ENCODE results near the gene MED28.

The MED28 gene

GRCh38 chr4:17624821-17625220 is 10.4 kb downstream of the MED28 start:
- no peaks in the 10 kb centered on the region for H3K9me3 ChIP-seq (ENCODE audit: low read depth, low read length)
- H3K36me3 ChIP-seq (ENCODE audit: insufficient read depth, low read length), result peaks cover 76% of the 10 kb centered on the region
- no peak overlapping the region for H3K27ac ChIP-seq
- DNase-seq (ENCODE audit: low read depth, low spot score), result no peak
- no peak overlapping the region for H3K9ac ChIP-seq (ENCODE audit: insufficient read length)
- H3K4me3 ChIP-seq, result no peak overlapping the region
- TF ChIP-seq FOXP2 (optimal IDR thresholded peaks at IDR 0.05; ENCODE audit: control extremely low read depth, extremely low read length, insufficient read depth) (no peak), EZH2 (IDR thresholded peaks at IDR 0.05) (no peak)

GRCh38 chr4:17630228-17630627 is 15.8 kb downstream of the MED28 start:
- Histone ChIP-seq H3K27ac (no peak overlapping the region), H3K36me3 (ENCODE audit: insufficient read depth, low read length) (peaks cover 40% of the 10 kb centered on the region), H3K9ac (ENCODE audit: insufficient read length) (no peak overlapping the region), H3K4me3 (no peak overlapping the region), H3K9me3 (ENCODE audit: low read depth, low read length) (no peaks in the 10 kb centered on the region)
- no peak for DNase-seq (ENCODE audit: low read depth, low spot score)
- no peak for TF ChIP-seq EZH2 (IDR thresholded peaks at IDR 0.05)
- TF ChIP-seq FOXP2 (optimal IDR thresholded peaks at IDR 0.05; ENCODE audit: control extremely low read depth, extremely low read length, insufficient read depth), result no peak
- TF ChIP-seq POLR2AphosphoS5 (IDR thresholded peaks at IDR 0.05; ENCODE audit: borderline replicate concordance, low read depth, low read length), result no peak

- Histone ChIP-seq H3K36me3 (ENCODE audit: insufficient read depth, low read length) (peaks cover 21% of the 10 kb centered on the region), H3K9me3 (ENCODE audit: low read depth, low read length) (no peaks in the 10 kb centered on the region), H3K4me3 (no peak overlapping the region), H3K9ac (ENCODE audit: insufficient read length) (no peak overlapping the region), H3K27ac (no peak overlapping the region)
- no peak for DNase-seq (ENCODE audit: low read depth, low spot score)
- TF ChIP-seq EZH2 (IDR thresholded peaks at IDR 0.05) (no peak), FOXP2 (optimal IDR thresholded peaks at IDR 0.05; ENCODE audit: control extremely low read depth, extremely low read length, insufficient read depth) (no peak), POLR2AphosphoS5 (IDR thresholded peaks at IDR 0.05; ENCODE audit: borderline replicate concordance, low read depth, low read length) (no peak)
Observed at GRCh38 chr4:17633600-17633999, 19.2 kb downstream of the MED28 start.

GRCh38 chr4:17635056-17635455 is 20.6 kb downstream of the MED28 start:
- Histone ChIP-seq H3K9me3 (ENCODE audit: low read depth, low read length) (no peaks in the 10 kb centered on the region), H3K4me3 (no peak overlapping the region), H3K27ac (no peak overlapping the region), H3K9ac (ENCODE audit: insufficient read length) (no peak overlapping the region), H3K36me3 (ENCODE audit: insufficient read depth, low read length) (peaks cover 15% of the 10 kb centered on the region; the same call in 1 of the 2 replicates)
- no peak for TF ChIP-seq EZH2 (IDR thresholded peaks at IDR 0.05)
- no peak for TF ChIP-seq FOXP2 (optimal IDR thresholded peaks at IDR 0.05; ENCODE audit: control extremely low read depth, extremely low read length, insufficient read depth)
- no peak for TF ChIP-seq POLR2AphosphoS5 (IDR thresholded peaks at IDR 0.05; ENCODE audit: borderline replicate concordance, low read depth, low read length)
- no peak for DNase-seq (ENCODE audit: low read depth, low spot score)

- peaks cover 9% of the 10 kb centered on the region; the same call in 1 of the 2 replicates for H3K36me3 ChIP-seq (ENCODE audit: insufficient read depth, low read length)
- DNase-seq (ENCODE audit: low read depth, low spot score), result no peak
- no peaks in the 10 kb centered on the region for H3K9me3 ChIP-seq (ENCODE audit: low read depth, low read length)
- H3K9ac ChIP-seq (ENCODE audit: insufficient read length), result no peak overlapping the region
- H3K4me3 ChIP-seq, result no peak overlapping the region
- TF ChIP-seq FOXP2 (optimal IDR thresholded peaks at IDR 0.05; ENCODE audit: control extremely low read depth, extremely low read length, insufficient read depth) (no peak), POLR2AphosphoS5 (IDR thresholded peaks at IDR 0.05; ENCODE audit: borderline replicate concordance, low read depth, low read length) (no peak), EZH2 (IDR thresholded peaks at IDR 0.05) (no peak)
- no peak overlapping the region for H3K27ac ChIP-seq
Observed at GRCh38 chr4:17636341-17636695, 21.9 kb downstream of the MED28 start.

GRCh38 chr4:17636696-17637622 is 22.5 kb downstream of the MED28 start:
- H3K36me3 ChIP-seq (ENCODE audit: insufficient read depth, low read length), result peaks cover 5% of the 10 kb centered on the region; the same call in 1 of the 2 replicates
- H3K9ac ChIP-seq (ENCODE audit: insufficient read length), result no peak overlapping the region

GRCh38 chr4:17639136-17639535 is 24.7 kb downstream of the MED28 start:
- peaks cover 4% of the 10 kb centered on the region; the same call in 1 of the 2 replicates for H3K36me3 ChIP-seq (ENCODE audit: insufficient read depth, low read length)
- TF ChIP-seq EZH2 (IDR thresholded peaks at IDR 0.05), result no peak
- TF ChIP-seq FOXP2 (optimal IDR thresholded peaks at IDR 0.05; ENCODE audit: control extremely low read depth, extremely low read length, insufficient read depth), result no peak
- TF ChIP-seq POLR2AphosphoS5 (IDR thresholded peaks at IDR 0.05; ENCODE audit: borderline replicate concordance, low read depth, low read length), result no peak

More at GRCh38 chr4:17636696-17637622, 22.5 kb downstream of the MED28 start:
- TF ChIP-seq FOXP2 (optimal IDR thresholded peaks at IDR 0.05; ENCODE audit: control extremely low read depth, extremely low read length, insufficient read depth) (no peak), EZH2 (IDR thresholded peaks at IDR 0.05) (no peak), POLR2AphosphoS5 (IDR thresholded peaks at IDR 0.05; ENCODE audit: borderline replicate concordance, low read depth, low read length) (no peak)
- DNase-seq (ENCODE audit: low read depth, low spot score), result no peak
- Histone ChIP-seq H3K27ac (no peak overlapping the region), H3K9me3 (ENCODE audit: low read depth, low read length) (no peaks in the 10 kb centered on the region), H3K4me3 (no peak overlapping the region)

GRCh38 chr4:17642398-17642783 is 27.9 kb downstream of the MED28 start:
- DNase-seq (ENCODE audit: low read depth, low spot score), result no peak
- Histone ChIP-seq H3K36me3 (ENCODE audit: insufficient read depth, low read length) (peaks cover 4% of the 10 kb centered on the region; the same call in 1 of the 2 replicates), H3K4me3 (no peak overlapping the region)

More at GRCh38 chr4:17639136-17639535, 24.7 kb downstream of the MED28 start:
- no peak overlapping the region for H3K4me3 ChIP-seq
- H3K27ac ChIP-seq, result no peak overlapping the region
- DNase-seq (ENCODE audit: low read depth, low spot score), result no peak
- H3K9me3 ChIP-seq (ENCODE audit: low read depth, low read length), result no peaks in the 10 kb centered on the region
- H3K9ac ChIP-seq (ENCODE audit: insufficient read length), result no peak overlapping the region

More at GRCh38 chr4:17642398-17642783, 27.9 kb downstream of the MED28 start:
- H3K27ac ChIP-seq, result no peak overlapping the region
- TF ChIP-seq POLR2AphosphoS5 (IDR thresholded peaks at IDR 0.05; ENCODE audit: borderline replicate concordance, low read depth, low read length), result no peak
- TF ChIP-seq FOXP2 (optimal IDR thresholded peaks at IDR 0.05; ENCODE audit: control extremely low read depth, extremely low read length, insufficient read depth), result no peak
- no peak for TF ChIP-seq EZH2 (IDR thresholded peaks at IDR 0.05)
- H3K9ac ChIP-seq (ENCODE audit: insufficient read length), result no peak overlapping the region
- no peaks in the 10 kb centered on the region for H3K9me3 ChIP-seq (ENCODE audit: low read depth, low read length)

Data from SK-N-MC (cell line).